Activated T-helper 1 cell treated with Interleukin-2 at 50 U/mL for 16 hours (primary cell): ENCODE data around the gene PRRC2B.
"Not testable (repeated sequence)": the region's sequence is repeated elsewhere in the genome, so short reads cannot be mapped to it uniquely, and the experiment has no call there.

Experiments
- DNase-seq: peaks from one replicate; pipeline ENCODE4 v3.0.0-alpha.2; 2020; ENCODE audit warnings: low read depth

Gene PRRC2B

GRCh38 chr9:131539223-131539923, 145.5 kb downstream of the PRRC2B start:
- DNase-seq = peak; percentile 15

DNA sequence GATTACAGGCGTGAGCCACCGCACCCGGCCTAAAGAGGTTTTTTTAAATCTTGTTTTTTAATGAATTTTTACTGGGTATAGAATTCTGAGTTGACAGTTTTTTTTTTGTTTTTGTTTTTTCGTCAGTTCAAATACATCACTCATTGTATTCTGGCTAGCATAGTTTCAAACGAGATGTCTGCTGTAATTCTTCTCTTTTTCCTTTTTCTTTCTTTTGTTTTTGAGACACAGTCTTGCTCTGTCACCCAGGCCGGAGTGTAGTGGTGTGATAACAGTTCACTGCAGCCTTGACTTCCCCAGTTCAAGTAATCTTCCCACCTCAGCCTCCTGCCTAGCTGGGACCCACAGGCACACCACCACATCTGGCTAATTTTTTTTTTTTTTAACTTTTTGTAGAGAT, 149.3 kb downstream of the PRRC2B start:
- no peak for DNase-seq

DNA sequence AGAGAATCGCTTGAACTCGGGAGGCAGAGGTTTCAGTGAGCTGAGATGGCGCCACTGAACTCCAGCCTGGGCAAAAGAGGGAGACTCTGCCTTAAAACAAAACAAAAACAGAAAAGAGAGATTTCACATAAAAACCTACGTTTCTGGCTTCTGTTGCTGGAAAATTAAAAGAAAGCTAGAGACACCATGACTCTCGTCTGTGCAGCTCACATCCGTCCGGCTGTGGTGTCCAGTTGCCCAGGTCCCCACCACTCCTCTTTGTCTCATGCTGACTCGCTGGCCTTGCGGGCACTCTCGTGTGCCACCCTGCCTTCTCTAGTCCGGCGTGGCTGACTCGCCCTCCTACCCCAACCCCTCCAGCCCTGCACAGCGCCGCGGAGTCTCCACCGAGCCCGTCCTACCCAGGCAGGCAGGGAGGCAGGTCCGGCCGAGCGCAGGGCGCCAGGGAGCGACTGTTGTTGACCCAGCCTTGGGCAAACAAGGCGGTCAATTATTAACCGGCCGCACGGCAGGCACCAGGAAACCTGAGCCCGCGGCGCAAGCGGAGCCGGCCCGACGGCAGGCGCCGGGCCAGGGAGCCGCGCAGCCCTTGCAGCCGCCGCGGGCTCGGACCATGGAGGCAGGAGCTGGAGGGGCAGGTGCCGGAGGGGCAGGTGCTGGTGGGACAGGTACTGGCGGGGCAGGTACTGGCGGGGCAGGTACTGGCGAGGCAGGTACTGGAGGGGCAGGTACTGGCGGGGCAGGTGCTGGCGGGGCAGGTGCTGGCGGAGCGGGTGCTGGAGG, 151.3 kb downstream of the PRRC2B start, which contains the start of gene PRRT1B:
PRRT1B (plus strand) TSS at position 521 of the 783 bp plus-strand sequence; CDS start at position 614, 93 bp downstream.
- DNase-seq = no peak

GRCh38 chr9:131545786-131546335, 152.0 kb downstream of the PRRC2B start:
- DNase-seq = no peak

- no peak for DNase-seq
These were observed 152.6 kb downstream of the PRRC2B start for GRCh38 chr9:131546336-131547084.

GRCh38 chr9:131549186-131549585, 155.3 kb downstream of the PRRC2B start:
- not testable (repeated sequence) for DNase-seq
